H1 (cell line): ENCODE data around the gene KMT5C.

Experiments
- CTCF ChIP-seq, 3 experiments: IDR thresholded peaks; 1 replicate in 2 of 3; 2 replicates in 1 of 3; pipeline versions ENCODE4 v1.5.1 to v1.6.1; 2011; ENCODE audit warnings: low read length in 3 of 3, mild to moderate bottlenecking in 3 of 3, inconsistent platforms in 2 of 3, low read depth in 1 of 3, moderate library complexity in 1 of 3; ENCODE audit not compliant: insufficient read depth in 1 of 3; ENCODE audit errors: control extremely low read depth in 1 of 3
- NANOG ChIP-seq: IDR thresholded peaks from 2 replicates; pipeline ENCODE4 v1.6.1; 2011; ENCODE audit warnings: low read length, low read depth, mild to moderate bottlenecking, inconsistent platforms; ENCODE audit not compliant: insufficient read depth, poor library complexity, severe bottlenecking

DNA sequence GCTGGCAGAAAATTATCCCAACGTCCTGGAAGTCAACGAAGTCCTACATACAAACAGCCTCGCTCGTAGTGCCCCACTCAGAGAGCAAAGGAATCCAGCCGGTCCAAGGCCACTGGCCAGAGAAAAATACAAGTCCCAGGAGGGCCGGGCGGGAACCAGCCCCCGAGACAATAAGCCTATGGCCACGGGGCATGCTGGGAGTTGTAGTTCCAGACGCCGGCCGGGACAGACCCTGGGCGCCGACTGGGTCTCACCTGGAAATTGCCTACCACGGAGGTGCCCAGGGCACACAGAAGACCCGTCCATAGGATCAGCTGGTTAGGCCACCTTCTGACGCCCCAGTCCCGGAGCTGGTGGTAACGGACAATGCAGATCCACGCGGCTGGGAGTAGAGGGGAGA is 19.9 kb upstream of the KMT5C start:
- TF ChIP-seq NANOG (no peak), CTCF (IDR thresholded peaks at IDR 0.05; ENCODE audit: control extremely low read depth in 1 of 3, insufficient read depth in 1 of 3, low read depth in 1 of 3, low read length in 3 of 3) (no peak)
